Measurements from ENCODE around the gene LACTBL1.

GRCh38 chr1:22983944-22984343 is 11.3 kb upstream of the LACTBL1 start:
- TF ChIP-seq, protein P1, sequence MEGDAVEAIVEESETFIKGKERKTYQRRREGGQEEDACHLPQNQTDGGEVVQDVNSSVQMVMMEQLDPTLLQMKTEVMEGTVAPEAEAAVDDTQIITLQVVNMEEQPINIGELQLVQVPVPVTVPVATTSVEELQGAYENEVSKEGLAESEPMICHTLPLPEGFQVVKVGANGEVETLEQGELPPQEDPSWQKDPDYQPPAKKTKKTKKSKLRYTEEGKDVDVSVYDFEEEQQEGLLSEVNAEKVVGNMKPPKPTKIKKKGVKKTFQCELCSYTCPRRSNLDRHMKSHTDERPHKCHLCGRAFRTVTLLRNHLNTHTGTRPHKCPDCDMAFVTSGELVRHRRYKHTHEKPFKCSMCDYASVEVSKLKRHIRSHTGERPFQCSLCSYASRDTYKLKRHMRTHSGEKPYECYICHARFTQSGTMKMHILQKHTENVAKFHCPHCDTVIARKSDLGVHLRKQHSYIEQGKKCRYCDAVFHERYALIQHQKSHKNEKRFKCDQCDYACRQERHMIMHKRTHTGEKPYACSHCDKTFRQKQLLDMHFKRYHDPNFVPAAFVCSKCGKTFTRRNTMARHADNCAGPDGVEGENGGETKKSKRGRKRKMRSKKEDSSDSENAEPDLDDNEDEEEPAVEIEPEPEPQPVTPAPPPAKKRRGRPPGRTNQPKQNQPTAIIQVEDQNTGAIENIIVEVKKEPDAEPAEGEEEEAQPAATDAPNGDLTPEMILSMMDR (conservative IDR thresholded peaks at IDR 0.05; ENCODE audit: low read length) = no peak
- no peak for TF ChIP-seq EZH2phosphoT487 (IDR thresholded peaks at IDR 0.05; ENCODE audit: borderline replicate concordance, low read depth, low read length)
